OCI-LY7 (cell line): ENCODE measurements around the gene MSL3B.

Experiments used
- BruUV-seq: library from RNA; stranded (reverse); fragments of 400-500 nt; replicated peaks from 2 replicates; lab custom pipeline; 2021; lab: Mats Ljungman, UMichigan
- CTCF ChIA-PET: fragments of 300-600 bp; sonication (Branson Sonifier 250); formaldehyde crosslinking; loops from one replicate; lab custom pipeline; 2022; ENCODE audit warnings: antibody characterized with exemption; ENCODE audit not compliant: unreplicated experiment; lab: Charles Lee
- POLR2A ChIA-PET: fragments of 300-600 bp; sonication (Branson Sonifier 250); formaldehyde crosslinking; loops from one replicate; lab custom pipeline; 2022; ENCODE audit warnings: antibody characterized with exemption; lab: Charles Lee
- DNase-seq: peaks from one replicate; pipeline ENCODE4 v3.0.0-alpha.2; 2015; ENCODE audit warnings: low spot score
- H2AFZ ChIP-seq: fragments of 200-600 bp; sonication (generic), shearing (Covaris generic); 2 replicates; pipeline ENCODE4 v1.6.1; 2014; ENCODE audit warnings: mild to moderate bottlenecking, antibody characterized with exemption, low read length, moderate library complexity
- H3K27ac ChIP-seq: fragments of 200-600 bp; sonication (generic); 2 replicates; pipeline ENCODE4 v1.5.1; 2014; ENCODE audit warnings: mixed run types, low read depth, mild to moderate bottlenecking, moderate library complexity, low read length, inconsistent platforms; ENCODE audit not compliant: poor library complexity, severe bottlenecking
- H3K36me3 ChIP-seq: fragments of 200-600 bp; sonication (generic); 2 replicates; pipeline ENCODE4 v1.6.1; 2014; ENCODE audit warnings: mild to moderate bottlenecking, antibody characterized with exemption, low read length, moderate library complexity, mixed read lengths; ENCODE audit not compliant: insufficient read depth
- H3K4me1 ChIP-seq: fragments of 200-600 bp; sonication (generic); 2 replicates; pipeline ENCODE4 v1.5.1; 2014; ENCODE audit warnings: mild to moderate bottlenecking, low read length; ENCODE audit not compliant: insufficient read depth, poor library complexity, severe bottlenecking
- H3K4me2 ChIP-seq: fragments of 200-600 bp; sonication (generic); 2 replicates; pipeline ENCODE4 v1.6.1; 2014; ENCODE audit warnings: mild to moderate bottlenecking, low read length
- H3K4me3 ChIP-seq: fragments of 200-600 bp; sonication (generic); 2 replicates; pipeline ENCODE4 v1.5.1; 2014; ENCODE audit warnings: mild to moderate bottlenecking, low read depth, low read length; ENCODE audit not compliant: poor library complexity, severe bottlenecking
- H3K79me2 ChIP-seq: fragments of 200-600 bp; sonication (generic); 2 replicates; pipeline ENCODE4 v1.6.1; 2016; ENCODE audit warnings: low read depth, mild to moderate bottlenecking, low read length, moderate library complexity, mixed read lengths; ENCODE audit not compliant: insufficient read depth
- H3K9me2 ChIP-seq: fragments of 200-600 bp; sonication (generic); 2 replicates; pipeline ENCODE4 v1.6.1; 2016; ENCODE audit warnings: mild to moderate bottlenecking, low read length, mixed read lengths; ENCODE audit not compliant: insufficient read depth
- H3K9me3 ChIP-seq: fragments of 200-600 bp; sonication (generic); 2 replicates; pipeline ENCODE4 v1.6.1; 2014; ENCODE audit warnings: mild to moderate bottlenecking, mixed run types, low read length, mixed read lengths
- H4K20me1 ChIP-seq: fragments of 200-600 bp; sonication (generic); 2 replicates; pipeline ENCODE4 v1.6.1; 2014; ENCODE audit warnings: mild to moderate bottlenecking, antibody characterized with exemption, low read length, moderate library complexity, mixed read lengths; ENCODE audit not compliant: insufficient read depth
- EZH2phosphoT487 ChIP-seq: fragments of 200-600 bp; sonication (generic); IDR thresholded peaks from 2 replicates; pipeline ENCODE4 v1.6.1; 2018; ENCODE audit warnings: low read depth, borderline replicate concordance, mild to moderate bottlenecking, mixed run types, antibody characterized with exemption, low read length, moderate library complexity, mixed read lengths
- intact Hi-C: fragments of 100-400 bp; cut with micrococcal nuclease; formaldehyde crosslinking; loops from one replicate; pipeline ENCODE4 v1.10.0; 2022; ENCODE audit not compliant: unreplicated experiment
- TF ChIP-seq, protein P1 (sequence below): fragments of 200-600 bp; sonication (generic); conservative IDR thresholded peaks from 2 replicates; pipeline ENCODE4 v1.5.1; 2014; ENCODE audit warnings: mild to moderate bottlenecking, antibody characterized with exemption, low read length, moderate library complexity, mixed read lengths

The MSL3B gene

DNA sequence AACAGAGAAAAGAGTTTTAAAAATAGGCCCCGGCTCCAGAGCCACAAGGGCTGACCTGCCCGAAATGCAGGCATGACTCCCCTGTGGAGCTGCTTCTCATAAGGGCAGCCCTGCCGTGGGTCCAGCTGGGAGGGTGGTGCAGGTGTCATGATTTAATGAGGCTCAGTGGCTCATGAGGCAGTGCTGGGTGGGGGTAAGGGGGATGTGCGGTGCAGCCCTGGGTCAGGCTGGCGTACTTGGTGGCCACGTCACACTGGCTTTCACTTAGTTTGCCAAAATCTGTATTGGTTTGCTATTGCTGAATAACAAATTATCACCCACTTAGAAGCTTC, 47.4 kb downstream of the MSL3B start:
- ChIA-PET POLR2A (interaction anchor here (0.6 kb wide), 1 partner anchor 51 kb away, joined by 4 read pairs; no protein-coding TSS in a partner anchor), CTCF (interaction anchor here (0.5 kb wide), 1 partner anchor 38 kb away, joined by 3 read pairs; no protein-coding TSS in a partner anchor)
- Histone ChIP-seq H3K4me3 (no peak overlapping the region), H2AFZ (no peak overlapping the region), H3K36me3 (no peaks in the 10 kb centered on the region), H3K9me3 (no peaks in the 10 kb centered on the region), H3K27ac (no peak overlapping the region), H3K4me2 (no peak overlapping the region), H3K9me2 (no peaks in the 10 kb centered on the region), H4K20me1 (no peaks in the 10 kb centered on the region), H3K4me1 (no peaks in the 10 kb centered on the region), H3K79me2 (no peaks in the 10 kb centered on the region)
- no TSS peak for BruUV-seq
- no peak for DNase-seq
- intact Hi-C loops: no loop called here
- TF ChIP-seq, protein P1, sequence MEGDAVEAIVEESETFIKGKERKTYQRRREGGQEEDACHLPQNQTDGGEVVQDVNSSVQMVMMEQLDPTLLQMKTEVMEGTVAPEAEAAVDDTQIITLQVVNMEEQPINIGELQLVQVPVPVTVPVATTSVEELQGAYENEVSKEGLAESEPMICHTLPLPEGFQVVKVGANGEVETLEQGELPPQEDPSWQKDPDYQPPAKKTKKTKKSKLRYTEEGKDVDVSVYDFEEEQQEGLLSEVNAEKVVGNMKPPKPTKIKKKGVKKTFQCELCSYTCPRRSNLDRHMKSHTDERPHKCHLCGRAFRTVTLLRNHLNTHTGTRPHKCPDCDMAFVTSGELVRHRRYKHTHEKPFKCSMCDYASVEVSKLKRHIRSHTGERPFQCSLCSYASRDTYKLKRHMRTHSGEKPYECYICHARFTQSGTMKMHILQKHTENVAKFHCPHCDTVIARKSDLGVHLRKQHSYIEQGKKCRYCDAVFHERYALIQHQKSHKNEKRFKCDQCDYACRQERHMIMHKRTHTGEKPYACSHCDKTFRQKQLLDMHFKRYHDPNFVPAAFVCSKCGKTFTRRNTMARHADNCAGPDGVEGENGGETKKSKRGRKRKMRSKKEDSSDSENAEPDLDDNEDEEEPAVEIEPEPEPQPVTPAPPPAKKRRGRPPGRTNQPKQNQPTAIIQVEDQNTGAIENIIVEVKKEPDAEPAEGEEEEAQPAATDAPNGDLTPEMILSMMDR: no peak
- no peak for TF ChIP-seq EZH2phosphoT487

DNA sequence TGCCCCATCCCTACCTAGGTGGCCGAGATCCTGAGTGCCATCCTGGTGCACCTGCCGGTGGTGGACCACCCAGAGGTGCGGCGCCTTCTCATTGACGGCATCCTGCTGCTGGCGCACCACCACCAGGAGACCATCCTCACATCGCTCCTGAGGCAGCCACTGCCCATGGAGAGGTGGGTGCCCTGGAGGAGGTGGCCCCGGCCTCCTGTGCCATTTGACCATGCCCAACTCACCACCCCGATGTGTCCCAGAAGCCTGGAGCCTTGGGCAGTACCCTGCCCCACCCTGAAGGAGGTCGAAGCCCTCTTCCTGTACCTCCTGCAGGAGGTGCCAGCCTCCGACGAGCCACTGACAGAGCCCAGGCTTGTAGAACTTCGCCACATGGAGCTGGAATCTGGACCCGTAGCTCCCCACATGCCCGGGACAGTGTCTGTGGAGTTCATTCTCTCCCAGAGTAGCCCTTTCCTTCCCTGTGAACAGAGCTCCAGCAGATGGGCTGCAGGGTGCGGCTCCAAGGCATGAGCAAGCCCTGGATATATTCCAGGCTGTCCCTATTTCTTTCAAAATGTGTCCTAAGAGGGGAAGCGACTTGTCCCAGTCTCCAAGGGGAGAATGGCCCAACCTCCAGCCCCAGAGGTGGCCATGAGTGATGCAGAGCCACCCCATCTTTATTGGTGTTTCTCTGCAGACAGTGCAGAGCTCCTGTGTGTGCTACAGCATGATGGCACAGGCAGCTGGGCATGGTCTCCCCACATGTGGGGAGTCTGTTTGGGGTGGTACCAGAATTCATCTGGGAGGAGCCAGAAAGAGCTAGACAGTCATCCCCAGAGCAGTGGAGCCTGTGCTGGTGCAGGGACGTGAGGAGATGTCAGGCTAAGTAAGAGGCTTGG, 48.1 kb downstream of the MSL3B start:
- DNase-seq: no peak
- ChIA-PET POLR2A (interaction anchor here (0.6 kb wide), 1 partner anchor 50 kb away, joined by 4 read pairs; no protein-coding TSS in a partner anchor), CTCF (interaction anchor here (0.5 kb wide), 1 partner anchor 38 kb away, joined by 3 read pairs; no protein-coding TSS in a partner anchor)
- H2AFZ ChIP-seq: no peak overlapping the region
- no peak overlapping the region for H3K4me3 ChIP-seq
- H3K9me3 ChIP-seq: no peaks in the 10 kb centered on the region
- intact Hi-C loops: no loop called here
- no peaks in the 10 kb centered on the region for H4K20me1 ChIP-seq
- H3K27ac ChIP-seq: no peak overlapping the region
- no peaks in the 10 kb centered on the region for H3K9me2 ChIP-seq
- H3K4me2 ChIP-seq: no peak overlapping the region
- TF ChIP-seq EZH2phosphoT487: no peak
- TF ChIP-seq, protein P1: no peak
- no peaks in the 10 kb centered on the region for H3K4me1 ChIP-seq
- no peaks in the 10 kb centered on the region for H3K36me3 ChIP-seq
- no TSS peak for BruUV-seq
- no peaks in the 10 kb centered on the region for H3K79me2 ChIP-seq
